HG02973 (cell line): ENCODE data around the gene PTPRCAP.

Source experiments
- ATAC-seq: cut with Tn5 transposase; IDR thresholded peaks from one replicate; pipeline ENCODE4 v1.9.1; 2021; ENCODE audit warnings: moderate library complexity; ENCODE audit not compliant: unreplicated experiment

PTPRCAP gene

GRCh38 chr11:67441731-67442351 lies 4.4 kb upstream of the PTPRCAP start:
- no peak for ATAC-seq

- no peak for ATAC-seq
Measured at GRCh38 chr11:67441098-67441563, 3.6 kb upstream of the PTPRCAP start.

- ATAC-seq = no peak
Measured at GRCh38 chr11:67440229-67441097, 3.0 kb upstream of the PTPRCAP start.

- no peak for ATAC-seq
Measured at GRCh38 chr11:67439321-67440228, 2.1 kb upstream of the PTPRCAP start.

- ATAC-seq = no peak
Measured at GRCh38 chr11:67438158-67438902, 848 bp upstream of the PTPRCAP start.

- no peak for ATAC-seq
Measured at GRCh38 chr11:67437809-67438157, 301 bp upstream of the PTPRCAP start.

GRCh38 chr11:67436459-67437081 lies 912 bp downstream of the PTPRCAP start:
- no peak for ATAC-seq

GRCh38 chr11:67435727-67436458 lies 1.6 kb downstream of the PTPRCAP start:
- ATAC-seq = no peak

- no peak for ATAC-seq
Measured at GRCh38 chr11:67435031-67435726, 2.3 kb downstream of the PTPRCAP start.

GRCh38 chr11:67434395-67434881 lies 3.0 kb downstream of the PTPRCAP start:
- no peak for ATAC-seq

GRCh38 chr11:67433536-67434394 lies 3.7 kb downstream of the PTPRCAP start:
- no peak for ATAC-seq

- no peak for ATAC-seq
Measured at GRCh38 chr11:67432655-67433349, 4.7 kb downstream of the PTPRCAP start.

GRCh38 chr11:67431346-67432249 lies 5.9 kb downstream of the PTPRCAP start:
- no peak for ATAC-seq

GRCh38 chr11:67429722-67430121 lies 7.8 kb downstream of the PTPRCAP start:
- no peak for ATAC-seq

- ATAC-seq = no peak
Measured at GRCh38 chr11:67429038-67429668, 8.3 kb downstream of the PTPRCAP start.
